Osteoblast (primary cell): ENCODE results near the gene RSPH9. TPM values are rescaled to one million over a fixed set of nuclear protein-coding genes. Genes with fewer than 3 reads are reported as not detected.

Experiments used
- DNase-seq: peaks from one replicate; pipeline ENCODE4 v3.0.0; 2011; ENCODE audit warnings: low spot score, mixed read lengths; ENCODE audit not compliant: insufficient read length; ENCODE audit errors: missing footprints
- H2AFZ ChIP-seq: 2 replicates; pipeline ENCODE4 v1.6.0; 2011; ENCODE audit warnings: mild to moderate bottlenecking, low read length
- H3K27ac ChIP-seq: 2 replicates; pipeline ENCODE4 v1.5.1; 2011; ENCODE audit warnings: mild to moderate bottlenecking, low read depth, low read length, moderate library complexity
- H3K27me3 ChIP-seq: 2 replicates; pipeline ENCODE4 v1.6.0; 2012; ENCODE audit warnings: mild to moderate bottlenecking, control low read depth, inconsistent platforms, low read length, moderate library complexity; ENCODE audit not compliant: insufficient read depth
- H3K36me3 ChIP-seq: 2 replicates; pipeline ENCODE4 v1.5.1; 2011; ENCODE audit warnings: mild to moderate bottlenecking, low read length, control low read depth, moderate library complexity; ENCODE audit not compliant: insufficient read depth
- H3K4me1 ChIP-seq: 2 replicates; pipeline ENCODE4 v1.5.1; 2011; ENCODE audit warnings: mild to moderate bottlenecking, low read length, control low read depth, moderate library complexity; ENCODE audit not compliant: insufficient read depth
- H3K4me2 ChIP-seq: 2 replicates; pipeline ENCODE4 v1.6.0; 2011; ENCODE audit warnings: mild to moderate bottlenecking, low read length; ENCODE audit not compliant: insufficient read depth
- H3K4me3 ChIP-seq: fragments of 200-600 bp; sonication (generic); 3 replicates; pipeline ENCODE4 v1.5.1; 2012; ENCODE audit warnings: mild to moderate bottlenecking, low read length, inconsistent platforms; ENCODE audit not compliant: insufficient read depth
- H3K79me2 ChIP-seq: 2 replicates; pipeline ENCODE4 v1.6.0; 2012; ENCODE audit warnings: mild to moderate bottlenecking, low read length, control low read depth, inconsistent platforms; ENCODE audit not compliant: insufficient read depth
- H3K9me3 ChIP-seq: 2 replicates; pipeline ENCODE4 v1.5.1; 2011; ENCODE audit warnings: low read depth, low read length, control low read depth
- H4K20me1 ChIP-seq: 2 replicates; pipeline ENCODE4 v1.6.0; 2012; ENCODE audit warnings: mild to moderate bottlenecking, low read length, control low read depth; ENCODE audit not compliant: insufficient read depth
- CTCF ChIP-seq: IDR thresholded peaks from 2 replicates; pipeline ENCODE4 v1.5.1; 2011; ENCODE audit warnings: mild to moderate bottlenecking, low read depth, low read length, moderate library complexity; ENCODE audit errors: extremely low read depth
- total RNA-seq: library from RNA; depleted of rRNA; stranded (reverse); fragments of >200 nt; gene quantifications from 2 replicates; pipeline ENCODE4 v1.2.3, GENCODE V29; 2012

RSPH9 gene
- total RNA-seq, 1 donor: 0.36 TPM

- Histone ChIP-seq H3K4me3 (no peak overlapping the region), H3K79me2 (peaks cover 16% of the 10 kb centered on the region), H3K4me1 (no peaks in the 10 kb centered on the region), H3K36me3 (peaks cover 63% of the 10 kb centered on the region), H3K9me3 (no peaks in the 10 kb centered on the region), H3K27me3 (no peaks in the 10 kb centered on the region), H2AFZ (no peak overlapping the region), H4K20me1 (peaks cover 8% of the 10 kb centered on the region), H3K27ac (no peak overlapping the region), H3K4me2 (no peak overlapping the region)
- no peak for TF ChIP-seq CTCF
- no peak for DNase-seq
Observed at GRCh38 chr6:43676962-43677606, 32.2 kb downstream of the RSPH9 start.

GRCh38 chr6:43677759-43678158, 32.9 kb downstream of the RSPH9 start:
- Histone ChIP-seq H3K4me3 (no peak overlapping the region), H3K27me3 (no peaks in the 10 kb centered on the region), H3K79me2 (peaks cover 22% of the 10 kb centered on the region), H4K20me1 (peaks cover 15% of the 10 kb centered on the region), H3K4me2 (no peak overlapping the region), H3K9me3 (no peaks in the 10 kb centered on the region), H3K4me1 (no peaks in the 10 kb centered on the region), H3K36me3 (peaks cover 57% of the 10 kb centered on the region), H3K27ac (no peak overlapping the region), H2AFZ (no peak overlapping the region)
- DNase-seq: no peak
- no peak for TF ChIP-seq CTCF

GRCh38 chr6:43678341-43678740, 33.5 kb downstream of the RSPH9 start:
- peaks cover 28% of the 10 kb centered on the region for H3K79me2 ChIP-seq
- DNase-seq: no peak
- no peak overlapping the region for H3K4me3 ChIP-seq
- no peak overlapping the region for H3K4me2 ChIP-seq
- peaks cover 21% of the 10 kb centered on the region for H4K20me1 ChIP-seq
- TF ChIP-seq CTCF: no peak
- H2AFZ ChIP-seq: no peak overlapping the region
- H3K36me3 ChIP-seq: peaks cover 57% of the 10 kb centered on the region
- H3K9me3 ChIP-seq: no peaks in the 10 kb centered on the region
- no peaks in the 10 kb centered on the region for H3K27me3 ChIP-seq
- H3K4me1 ChIP-seq: no peaks in the 10 kb centered on the region
- H3K27ac ChIP-seq: no peak overlapping the region

GRCh38 chr6:43679057-43679456, 34.2 kb downstream of the RSPH9 start:
- DNase-seq: no peak
- Histone ChIP-seq H4K20me1 (peaks cover 28% of the 10 kb centered on the region), H3K27me3 (no peaks in the 10 kb centered on the region), H3K4me3 (no peak overlapping the region), H3K79me2 (peaks cover 35% of the 10 kb centered on the region), H3K27ac (no peak overlapping the region), H3K9me3 (no peaks in the 10 kb centered on the region), H3K4me2 (no peak overlapping the region), H3K4me1 (no peaks in the 10 kb centered on the region), H2AFZ (no peak overlapping the region), H3K36me3 (peaks cover 54% of the 10 kb centered on the region)
- TF ChIP-seq CTCF: no peak
